Astrocyte of the cerebellum (primary cell): Measurements from ENCODE around the gene TRIM2.

Experiments
- DNase-seq: peaks from one replicate; pipeline ENCODE4 v3.0.0-alpha.2; 2011; ENCODE audit warnings: low read depth
- H3K4me3 ChIP-seq: 2 replicates; pipeline ENCODE4 v1.5.1; 2011; ENCODE audit warnings: mild to moderate bottlenecking, low read depth, low read length, moderate library complexity
- CTCF ChIP-seq: IDR thresholded peaks from 2 replicates; pipeline ENCODE4 v1.5.1; 2012; ENCODE audit warnings: low read length, low read depth, moderate library complexity, mild to moderate bottlenecking; ENCODE audit errors: missing control alignments
- in situ Hi-C: cut with HindIII; loops from 2 replicates; pipeline ENCODE4 v1.10.0; 2017; ENCODE audit warnings: low sequenced_read_pairs

Gene TRIM2

GRCh38 chr4:153224474-153224873 is 20.2 kb downstream of the TRIM2 start:
- in situ Hi-C loops = no loop called here
- TF ChIP-seq CTCF = no peak
- H3K4me3 ChIP-seq = peak overlapping the region; percentile 56
- no peak for DNase-seq

GRCh38 chr4:153227469-153228075 is 23.3 kb downstream of the TRIM2 start:
- in situ Hi-C loops = no loop called here
- DNase-seq = no peak
- TF ChIP-seq CTCF = no peak
- H3K4me3 ChIP-seq = no peak overlapping the region

GRCh38 chr4:153228512-153229140 is 24.4 kb downstream of the TRIM2 start:
- no peak for TF ChIP-seq CTCF
- in situ Hi-C loops = no loop called here
- no peak for DNase-seq
- no peak overlapping the region for H3K4me3 ChIP-seq

- no peak for TF ChIP-seq CTCF
- no peak for DNase-seq
- no peak overlapping the region for H3K4me3 ChIP-seq
- in situ Hi-C loops = no loop called here
Observed at GRCh38 chr4:153229545-153229944, 25.3 kb downstream of the TRIM2 start.

GRCh38 chr4:153232768-153233167 is 28.5 kb downstream of the TRIM2 start:
- peak; percentile 13 for TF ChIP-seq CTCF
- in situ Hi-C loops = no loop called here
- no peak for DNase-seq
- H3K4me3 ChIP-seq = no peak overlapping the region

- DNase-seq = peak; percentile 81
- in situ Hi-C loops = no loop called here
- no peak overlapping the region for H3K4me3 ChIP-seq
Observed at GRCh38 chr4:153233761-153234371, 29.6 kb downstream of the TRIM2 start.

More at GRCh38 chr4:153233761-153234371, 29.6 kb downstream of the TRIM2 start:
- no peak for TF ChIP-seq CTCF
